Endodermal cell (in vitro differentiated cells): ENCODE results near the gene NOX1. TPM values are rescaled to one million over a fixed set of nuclear protein-coding genes. Genes with fewer than 3 reads are reported as not detected.

Experiments
- DNase-seq: peaks from one replicate; pipeline ENCODE4 v3.0.0-alpha.2; 2017
- H3K27ac ChIP-seq: 2 replicates; pipeline ENCODE4 v1.5.1; 2013; ENCODE audit warnings: mild to moderate bottlenecking, low read depth, low read length, moderate library complexity
- H3K27me3 ChIP-seq: 2 replicates; pipeline ENCODE4 v1.6.1; 2013; ENCODE audit warnings: mild to moderate bottlenecking, low read length, moderate library complexity; ENCODE audit not compliant: insufficient read depth, control insufficient read depth, poor library complexity, severe bottlenecking
- H3K36me3 ChIP-seq: 2 replicates; pipeline ENCODE4 v1.7.0; 2013; ENCODE audit warnings: mild to moderate bottlenecking, low read length, moderate library complexity; ENCODE audit not compliant: control insufficient read depth, insufficient read depth
- H3K4me1 ChIP-seq: one replicate; pipeline ENCODE4 v1.7.0; 2013; ENCODE audit warnings: low read length; ENCODE audit not compliant: control insufficient read depth, insufficient read depth
- H3K4me3 ChIP-seq: 2 replicates; pipeline ENCODE4 v1.5.1; 2013; ENCODE audit warnings: mild to moderate bottlenecking, low read length, moderate library complexity
- H3K9ac ChIP-seq: 2 replicates; pipeline ENCODE4 v1.6.1; 2013; ENCODE audit warnings: mild to moderate bottlenecking, low read length, moderate library complexity; ENCODE audit not compliant: poor library complexity, severe bottlenecking; ENCODE audit errors: extremely low read depth
- H3K9me3 ChIP-seq: 2 replicates; pipeline ENCODE4 v1.6.1; 2013; ENCODE audit warnings: mild to moderate bottlenecking, low read length, moderate library complexity; ENCODE audit not compliant: control insufficient read depth
- H3K27ac Mint-ChIP-seq: 2 replicates; pipeline ENCODE4 v1.8.0; 2020; ENCODE audit warnings: mixed read lengths
- H3K27me3 Mint-ChIP-seq: 2 replicates; pipeline ENCODE4 v1.8.0; 2021; ENCODE audit warnings: mild to moderate bottlenecking, mixed read lengths; ENCODE audit not compliant: insufficient read depth
- H3K36me3 Mint-ChIP-seq: 2 replicates; pipeline ENCODE4 v1.8.0; 2020; ENCODE audit warnings: low read depth, mixed read lengths
- H3K4me1 Mint-ChIP-seq: 2 replicates; pipeline ENCODE4 v1.8.0; 2020; ENCODE audit warnings: mixed read lengths
- H3K4me3 Mint-ChIP-seq: 2 replicates; pipeline ENCODE4 v1.8.0; 2020; ENCODE audit warnings: mild to moderate bottlenecking, moderate library complexity, mixed read lengths
- H3K9me3 Mint-ChIP-seq: 2 replicates; pipeline ENCODE4 v1.8.0; 2020; ENCODE audit warnings: mild to moderate bottlenecking, mixed read lengths
- CTCF ChIP-seq: fragments of 200-600 bp; sonication (generic); conservative IDR thresholded peaks from 2 replicates; pipeline ENCODE4 v1.5.0; 2021; ENCODE audit warnings: antibody characterized with exemption, mild to moderate bottlenecking
- WGBS, 2 experiments: methylation state at CpG; one replicate each; pipeline versions ENCODE4 v1.1.5 to v1.1.7; 2013; ENCODE audit warnings: missing lambda C conversion rate in 2 of 2, mixed read lengths in 1 of 2; ENCODE audit not compliant: insufficient coverage in 1 of 2, insufficient read length in 1 of 2; 5-methylcytosine and 5-hydroxymethylcytosine counted together
- total RNA-seq, 2 donors: library from RNA; stranded (reverse); fragmentation: NEBNext Ultra II Directional in 1 of 2; extraction: Animal tissue kit (Norgen Biotek cat#: 25700) in 1 of 2; gene quantifications; 2 replicates in 1 of 2; 3 replicates in 1 of 2; pipeline ENCODE4 v1.2.1, GENCODE V29; 2021

NOX1 gene
- total RNA-seq, 2 donors from 2014 or later: not detected

DNA sequence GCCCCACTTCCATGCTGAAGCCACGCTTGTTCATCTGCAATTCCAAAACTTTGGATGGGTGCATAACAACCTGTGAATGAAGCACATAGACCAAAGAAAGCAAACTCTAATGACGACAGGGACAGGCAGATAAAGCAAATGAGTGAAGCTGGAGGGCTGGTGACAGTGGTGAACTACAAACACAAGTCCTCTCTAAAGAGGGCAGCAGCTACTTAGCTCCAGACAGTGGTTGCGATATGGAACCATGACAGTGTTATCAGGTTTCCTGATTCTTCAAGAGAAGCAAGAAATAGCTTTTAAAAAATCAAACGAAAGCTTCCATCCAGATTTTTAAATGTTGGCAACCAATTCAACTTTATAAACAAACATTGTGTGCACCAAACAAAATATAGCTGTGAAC, 23.8 kb downstream of the NOX1 start:
- WGBS, 2 experiments: 75% methylated on average over 4 of the region's 4 CpGs; no CpG with 5 or more reads in 1 of the 2 experiments
- Histone ChIP-seq H3K4me3 (no peak overlapping the region), H3K9me3 (no peaks in the 10 kb centered on the region), H3K27ac (no peak overlapping the region), H3K9ac (no peak overlapping the region), H3K27me3 (no peaks in the 10 kb centered on the region), H3K4me1 (no peaks in the 10 kb centered on the region), H3K36me3 (no peaks in the 10 kb centered on the region)
- Mint-ChIP-seq H3K9me3 (peaks cover 47% of the 10 kb centered on the region), H3K27me3 (no peaks in the 10 kb centered on the region), H3K27ac (no peak overlapping the region), H3K36me3 (no peaks in the 10 kb centered on the region), H3K4me1 (no peaks in the 10 kb centered on the region), H3K4me3 (no peak overlapping the region)
- no peak for DNase-seq
- no peak for TF ChIP-seq CTCF

DNA sequence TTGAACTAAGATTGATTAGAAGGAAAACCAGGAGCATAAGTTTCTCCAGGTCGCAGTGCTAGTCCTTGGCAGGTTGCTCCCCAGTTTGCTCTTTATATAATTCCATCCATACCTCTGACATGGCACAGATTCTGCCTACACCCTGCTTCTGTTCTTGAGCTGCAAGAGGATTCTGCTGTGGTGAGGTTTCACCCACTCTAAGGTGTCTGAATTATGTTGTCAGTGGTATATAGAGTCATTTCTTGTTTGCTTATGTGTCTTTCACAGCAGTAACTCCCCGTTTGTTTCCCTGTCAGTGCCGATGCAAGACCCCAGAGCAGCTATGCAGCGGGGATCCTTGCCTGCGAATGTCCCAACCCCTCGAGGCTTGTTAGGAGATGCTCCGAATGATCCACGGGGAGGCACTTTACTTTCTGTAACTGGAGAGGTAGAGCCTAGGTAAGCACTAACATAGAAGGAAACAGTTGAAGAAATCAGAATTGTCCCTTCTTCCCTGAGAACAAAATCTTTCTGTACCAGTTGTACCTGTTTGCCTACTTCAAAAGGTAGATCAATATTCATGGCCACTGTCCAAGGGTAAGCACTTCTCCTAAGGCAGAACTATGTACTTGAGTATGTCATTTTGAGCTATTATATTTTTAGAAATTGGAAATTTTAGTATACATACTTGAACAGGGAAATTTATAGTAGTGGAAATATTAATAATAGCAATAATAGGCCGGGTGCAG, 42.8 kb downstream of the NOX1 start:
- Mint-ChIP-seq H3K4me1 (no peaks in the 10 kb centered on the region), H3K36me3 (peaks cover 53% of the 10 kb centered on the region), H3K4me3 (no peak overlapping the region), H3K27ac (no peak overlapping the region), H3K9me3 (peaks cover 41% of the 10 kb centered on the region), H3K27me3 (no peaks in the 10 kb centered on the region)
- no peaks in the 10 kb centered on the region for H3K4me1 ChIP-seq
- TF ChIP-seq CTCF: no peak
- H3K4me3 ChIP-seq: no peak overlapping the region
- peaks cover 55% of the 10 kb centered on the region for H3K36me3 ChIP-seq
- H3K9me3 ChIP-seq: no peaks in the 10 kb centered on the region
- 96% methylated on average over 9 of the region's 9 CpGs; no CpG with 5 or more reads in 1 of the 2 experiments for WGBS, 2 experiments
- H3K27me3 ChIP-seq: no peaks in the 10 kb centered on the region
- no peak overlapping the region for H3K27ac ChIP-seq
- H3K9ac ChIP-seq: no peak overlapping the region
- DNase-seq: no peak

DNA sequence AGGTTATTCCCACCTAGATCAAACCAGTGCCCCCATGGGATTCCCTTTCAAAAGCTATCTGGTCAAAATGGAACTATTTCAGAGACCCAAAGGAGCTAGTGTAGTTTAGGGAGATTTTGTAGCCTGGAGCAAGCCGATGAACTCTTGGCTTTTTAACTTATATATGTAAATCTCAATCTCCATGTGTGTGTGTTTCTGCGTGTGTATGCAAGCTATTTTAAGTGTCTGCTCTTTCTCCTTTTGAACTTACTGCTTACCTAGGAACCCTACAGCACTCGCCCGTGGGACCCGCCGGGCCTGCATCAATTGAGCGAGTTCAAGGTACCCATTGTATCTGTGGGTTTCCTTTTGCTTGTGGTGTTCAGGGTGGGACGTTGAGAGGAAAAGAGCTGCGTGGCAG, 43.6 kb downstream of the NOX1 start:
- DNase-seq: no peak
- peaks cover 41% of the 10 kb centered on the region for H3K9me3 Mint-ChIP-seq
- H3K9ac ChIP-seq: no peak overlapping the region
- no peak for TF ChIP-seq CTCF
- no peak overlapping the region for H3K27ac ChIP-seq
- no peak overlapping the region for H3K4me3 Mint-ChIP-seq
- no peak overlapping the region for H3K27ac Mint-ChIP-seq
- WGBS, 2 experiments: 97% methylated on average over 8 of the region's 9 CpGs; no CpG with 5 or more reads in 1 of the 2 experiments
- H3K36me3 Mint-ChIP-seq: peaks cover 52% of the 10 kb centered on the region
- peaks cover 57% of the 10 kb centered on the region for H3K36me3 ChIP-seq
- H3K4me1 ChIP-seq: no peaks in the 10 kb centered on the region
- H3K4me1 Mint-ChIP-seq: no peaks in the 10 kb centered on the region
- H3K27me3 Mint-ChIP-seq: no peaks in the 10 kb centered on the region
- H3K27me3 ChIP-seq: no peaks in the 10 kb centered on the region
- no peak overlapping the region for H3K4me3 ChIP-seq
- no peaks in the 10 kb centered on the region for H3K9me3 ChIP-seq
